CD1c-positive myeloid dendritic cell (primary cell): ENCODE results near the gene TMPRSS15.
"Not testable (repeated sequence)": the region's sequence is repeated elsewhere in the genome, so short reads cannot be mapped to it uniquely, and the experiment has no call there.

Experiments
- DNase-seq: peaks from one replicate; pipeline ENCODE4 v3.0.0-alpha.2; 2016; ENCODE audit errors: extremely low spot score

Gene TMPRSS15

DNA sequence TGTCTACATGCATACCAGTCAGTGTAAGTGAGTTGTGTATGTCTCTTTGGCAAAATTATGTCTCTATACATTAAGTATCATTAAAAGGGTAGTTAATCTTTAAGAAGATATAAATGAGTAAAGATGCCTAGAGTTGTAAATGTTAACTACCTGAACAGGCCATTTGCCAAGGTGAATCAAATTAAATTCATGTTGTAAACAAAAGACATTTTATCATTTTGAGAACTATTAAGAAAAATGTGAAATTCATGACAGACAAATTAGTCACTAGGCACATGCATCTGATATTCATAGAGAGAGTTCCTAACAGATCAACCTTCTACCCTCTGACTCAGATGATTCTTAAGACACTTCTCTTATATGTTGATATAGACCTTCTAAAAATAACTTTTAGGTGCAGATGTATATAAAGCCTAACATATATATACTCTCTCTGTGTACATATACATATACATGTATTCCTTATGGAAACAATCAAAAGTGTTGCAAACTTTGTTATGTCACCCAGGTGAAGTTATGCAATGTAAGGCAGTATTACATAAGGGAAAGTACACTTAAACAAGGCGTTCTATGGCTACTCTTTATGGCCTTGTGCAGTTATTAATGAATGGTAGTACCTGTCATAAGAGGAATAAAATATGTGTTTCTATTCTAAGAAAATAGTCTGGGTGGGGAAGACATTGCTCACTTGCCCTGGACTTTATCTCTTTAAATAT, at the start of gene TMPRSS15:
Gene TMPRSS15 (minus strand): TSS at position 51 of the 716 bp plus-strand sequence. CDS start 163 bp downstream, outside the sequence.
- DNase-seq: no peak

DNA sequence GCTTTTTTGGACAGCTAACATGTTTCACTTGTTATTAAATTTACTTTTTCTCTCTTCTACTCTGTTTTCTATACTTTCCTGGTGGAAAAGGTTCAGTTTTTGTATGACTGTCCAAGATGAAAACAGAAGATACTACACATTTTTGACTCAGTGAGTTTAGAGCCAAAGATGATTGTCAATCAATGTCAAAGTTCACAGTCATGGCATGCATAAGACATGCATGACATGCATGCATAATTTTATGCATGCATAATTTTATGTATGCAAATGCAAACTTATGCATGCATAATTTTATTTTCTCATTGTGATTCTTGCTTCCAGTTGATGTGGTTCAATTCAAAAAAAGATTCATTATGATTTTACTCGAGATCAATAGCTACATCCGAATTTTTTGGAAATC, 48.1 kb upstream of the TMPRSS15 start:
- no peak for DNase-seq

DNA sequence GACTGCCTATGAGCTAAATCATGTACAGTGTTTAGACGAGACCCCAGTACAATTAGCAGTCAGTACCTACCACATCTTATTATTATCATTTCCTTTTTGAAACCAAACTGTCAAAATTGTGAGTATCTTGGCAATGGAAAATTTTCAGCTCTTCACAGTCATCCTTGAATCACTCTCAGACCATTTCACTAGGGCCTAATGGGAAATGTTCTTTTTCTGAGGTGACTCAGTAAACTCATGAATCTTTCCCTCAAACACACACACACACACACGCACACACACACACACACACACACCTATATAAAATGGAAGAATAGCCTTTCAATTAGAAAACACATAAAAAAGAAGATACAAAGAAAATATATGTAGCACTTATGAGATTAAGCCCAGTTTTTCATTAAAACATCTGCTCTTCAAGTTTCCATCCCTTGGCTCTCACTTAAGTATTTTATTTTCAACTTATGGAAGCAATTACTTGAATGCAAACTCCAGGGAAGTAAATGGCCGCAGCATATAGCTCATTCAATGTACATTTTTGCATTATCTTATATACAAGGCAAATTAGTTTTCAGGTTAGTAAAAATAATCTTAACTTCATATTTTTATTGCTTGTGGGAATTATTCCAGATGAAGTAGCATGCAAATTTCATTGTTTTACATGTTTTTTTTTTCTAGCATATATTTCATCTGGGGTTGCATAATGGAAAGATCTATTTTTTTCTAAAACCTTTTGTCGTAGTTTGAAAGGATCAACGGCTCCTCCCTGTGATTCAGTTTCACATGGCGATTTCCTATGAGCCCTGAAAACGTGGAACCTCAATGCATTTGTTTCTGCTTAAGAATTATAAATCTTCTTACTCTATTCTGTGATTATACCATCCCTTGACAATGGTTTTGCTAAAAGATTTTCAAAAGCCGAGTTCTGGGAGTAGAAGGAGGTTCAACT, 46.3 kb upstream of the TMPRSS15 start:
- no peak for DNase-seq

DNA sequence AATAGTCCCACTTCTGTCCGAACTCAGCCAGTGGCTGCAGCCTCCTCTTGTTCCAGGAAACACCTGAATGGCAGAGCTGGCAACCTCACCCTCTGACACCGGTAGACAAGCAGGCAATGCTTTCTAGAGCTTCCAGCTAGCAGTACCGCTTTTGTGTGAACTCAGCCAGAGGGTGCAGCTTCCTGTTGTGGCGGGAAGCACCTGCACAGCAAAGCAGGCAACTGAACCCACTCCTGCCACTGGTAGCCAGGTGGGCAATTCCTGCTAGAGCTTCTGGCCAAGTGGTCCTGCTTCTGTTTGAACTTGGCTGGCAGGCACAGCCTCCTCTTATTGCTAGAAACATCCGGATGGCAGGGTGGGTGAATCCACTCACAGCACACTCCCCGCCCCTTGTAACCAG, 40.1 kb upstream of the TMPRSS15 start:
- DNase-seq: no peak

DNA sequence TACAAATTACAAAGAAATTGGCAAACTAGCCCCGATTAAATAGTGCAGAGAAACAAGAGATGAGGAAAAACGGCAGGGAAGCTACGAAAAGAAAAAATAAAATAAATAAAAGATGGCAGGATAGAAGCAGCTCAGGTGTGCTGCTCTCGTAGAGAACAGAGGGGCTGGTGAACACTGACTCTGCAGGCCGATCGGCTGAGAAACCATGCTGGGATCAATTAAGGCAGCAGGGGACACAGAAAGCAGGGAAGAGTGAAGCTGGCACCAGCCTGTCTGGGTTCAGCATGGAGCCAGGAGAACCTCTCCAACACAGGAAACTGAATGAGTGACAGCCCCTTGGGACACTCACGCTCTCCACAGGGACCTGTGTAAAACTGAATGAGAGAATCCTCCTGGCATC, 39.5 kb upstream of the TMPRSS15 start:
- DNase-seq: no peak

DNA sequence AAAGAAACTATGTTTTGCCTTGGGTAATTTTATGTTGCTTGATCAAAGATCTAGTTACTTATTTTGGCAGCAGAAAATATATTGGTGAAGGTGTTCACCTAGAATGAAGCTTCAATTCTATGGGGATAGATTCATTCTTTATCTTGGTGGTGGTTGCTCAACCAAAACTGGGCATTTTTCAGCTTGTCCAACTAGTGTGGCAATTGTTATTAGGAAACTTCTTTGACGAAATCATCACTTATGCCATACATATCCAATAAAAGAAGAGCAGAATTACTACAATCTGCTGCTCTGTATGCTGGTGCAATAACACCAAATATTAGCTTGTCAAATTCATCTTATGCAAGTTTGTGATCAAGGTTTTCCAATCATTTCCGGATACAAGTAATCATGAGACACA, 26.8 kb upstream of the TMPRSS15 start:
- DNase-seq: no peak

DNA sequence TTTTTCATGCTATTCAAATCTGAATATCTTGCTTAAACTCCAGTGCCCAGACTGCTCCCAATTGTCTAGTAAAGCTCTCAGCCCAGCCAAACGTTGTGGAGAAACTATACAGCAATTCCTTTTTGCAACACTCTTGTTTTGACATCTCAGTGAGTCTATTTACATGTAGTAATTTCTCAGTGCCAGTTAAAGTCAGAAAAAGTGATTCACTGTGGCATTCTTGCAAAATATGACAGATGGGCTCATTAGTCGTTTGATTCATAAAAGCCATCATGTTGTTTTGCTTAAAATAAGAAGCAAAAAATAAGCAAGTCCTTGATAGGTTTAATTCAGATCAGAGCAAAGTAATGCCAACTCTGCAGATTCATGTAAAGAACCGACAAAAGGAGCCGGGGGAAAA, 20.7 kb upstream of the TMPRSS15 start:
- no peak for DNase-seq

DNA sequence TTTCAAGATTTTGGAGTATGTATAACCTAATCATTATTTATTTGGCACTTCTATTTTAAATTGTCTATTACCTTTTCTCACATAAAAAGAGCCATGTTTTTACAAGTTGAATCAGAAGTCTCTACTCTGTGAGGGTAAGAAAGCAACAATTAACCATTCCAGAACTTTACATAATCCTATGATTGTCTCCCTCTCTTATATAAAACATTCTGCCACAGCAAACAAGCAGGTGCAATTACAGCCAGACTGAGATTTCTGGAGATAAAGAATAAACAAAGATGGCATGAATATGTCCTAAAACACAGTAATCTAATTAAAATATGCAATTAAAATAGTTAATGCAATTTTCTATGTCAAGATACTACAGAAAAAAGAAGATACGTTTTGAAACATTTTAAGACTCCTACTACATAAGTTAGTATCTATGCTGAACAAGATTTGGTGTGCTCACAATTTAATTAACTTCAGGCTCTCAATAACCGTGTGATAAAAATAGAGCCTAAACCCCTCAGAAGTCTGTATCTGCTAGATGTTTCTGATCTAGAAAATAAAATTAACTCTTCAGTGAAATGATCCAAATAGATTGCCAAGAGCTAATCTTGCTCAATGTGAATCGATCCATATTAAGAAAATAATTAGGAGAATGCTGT, 13.7 kb upstream of the TMPRSS15 start:
- no peak for DNase-seq

DNA sequence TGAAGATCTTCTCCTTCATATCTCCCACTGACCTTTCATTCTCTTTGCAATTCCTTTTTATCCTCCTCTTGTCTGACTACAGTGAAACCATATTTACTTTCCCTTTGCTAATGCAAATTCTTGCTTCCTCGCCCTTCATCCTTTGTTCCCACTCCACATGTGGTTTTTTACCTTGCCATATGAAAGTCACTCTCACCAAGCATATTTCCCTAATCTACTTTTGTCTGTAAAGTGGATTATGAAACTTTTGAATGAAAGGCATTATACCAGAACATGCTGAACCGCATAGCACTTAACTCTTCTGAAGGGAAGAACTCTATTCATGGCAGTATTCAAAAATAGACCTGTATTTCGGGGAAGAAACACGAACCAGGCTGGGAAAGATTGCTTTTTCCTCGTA, 8.0 kb upstream of the TMPRSS15 start:
- no peak for DNase-seq

DNA sequence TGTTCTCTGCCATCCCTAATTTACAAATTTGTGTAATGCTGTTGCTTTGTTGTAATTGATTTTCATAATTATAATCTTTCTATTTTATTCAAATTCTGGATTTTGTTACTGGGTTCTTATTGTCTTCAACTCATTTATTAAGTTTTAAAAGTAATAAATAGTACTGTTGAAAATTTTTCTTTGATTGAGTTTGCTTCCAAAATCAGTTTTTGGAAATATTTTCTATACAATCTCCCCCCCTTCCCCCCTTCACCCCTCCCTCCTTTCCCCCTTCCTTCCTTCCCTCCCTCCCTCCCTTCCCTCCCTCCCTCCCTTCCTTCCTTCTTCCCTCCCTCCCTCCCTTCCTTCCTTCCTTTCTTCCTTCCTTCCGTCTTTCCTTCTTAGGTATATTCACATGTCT, 6.0 kb upstream of the TMPRSS15 start:
- no peak for DNase-seq

DNA sequence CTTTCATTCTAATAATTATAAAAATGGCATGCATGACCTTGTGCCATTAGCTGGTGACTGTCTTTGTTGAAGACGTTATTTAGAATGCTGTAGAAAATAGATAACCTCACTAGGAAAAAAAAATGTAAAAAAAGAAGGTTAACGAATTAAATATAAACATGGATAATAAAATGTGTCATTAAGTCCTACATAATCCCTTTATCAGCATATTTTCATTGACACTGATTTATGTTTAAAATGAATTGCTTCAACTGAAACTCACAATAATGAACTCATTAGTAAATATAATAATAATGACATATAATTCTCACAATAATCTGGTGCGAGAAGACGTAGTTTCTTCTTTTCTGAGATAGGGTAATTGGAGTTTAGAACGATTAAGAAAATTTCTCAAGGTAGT, 4.7 kb downstream of the TMPRSS15 start:
- no peak for DNase-seq

DNA sequence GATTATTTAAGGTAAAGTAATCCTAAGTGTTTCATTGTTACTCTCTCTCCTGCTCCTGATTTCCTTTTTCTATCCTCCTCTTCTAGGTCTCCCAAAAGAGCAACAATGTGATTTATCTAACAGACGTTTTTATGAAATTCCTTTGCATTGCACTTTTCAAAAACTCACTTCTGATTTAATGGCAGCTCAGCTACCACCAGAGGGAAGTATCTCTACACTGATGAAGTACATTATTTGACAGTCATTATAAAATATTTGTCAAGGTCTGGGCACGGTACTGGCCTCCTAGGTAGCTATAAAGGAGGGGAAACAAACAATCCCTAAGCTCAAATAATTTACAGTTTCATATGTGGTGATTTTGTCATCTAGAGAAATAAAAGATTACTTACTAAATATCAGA, 15.6 kb downstream of the TMPRSS15 start:
- DNase-seq: no peak

DNA sequence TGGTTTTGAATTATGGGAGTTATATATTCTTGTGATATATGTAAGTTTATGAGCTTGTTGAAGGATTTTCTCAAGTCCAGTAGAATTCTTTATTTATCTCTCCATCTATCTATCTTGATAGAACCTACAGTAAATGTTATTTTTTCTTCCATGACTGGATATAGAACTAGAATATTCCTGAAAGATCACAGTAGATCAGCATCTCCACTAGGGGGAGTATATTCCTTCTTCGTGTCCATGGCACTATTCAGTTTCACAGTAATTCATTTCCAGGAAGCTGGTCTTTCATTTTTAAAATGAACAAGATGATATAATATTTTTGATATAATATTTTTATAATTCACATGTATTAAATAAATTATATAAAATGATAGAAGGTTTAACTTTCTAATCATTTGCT, 18.8 kb downstream of the TMPRSS15 start:
- peak; percentile 11 for DNase-seq

DNA sequence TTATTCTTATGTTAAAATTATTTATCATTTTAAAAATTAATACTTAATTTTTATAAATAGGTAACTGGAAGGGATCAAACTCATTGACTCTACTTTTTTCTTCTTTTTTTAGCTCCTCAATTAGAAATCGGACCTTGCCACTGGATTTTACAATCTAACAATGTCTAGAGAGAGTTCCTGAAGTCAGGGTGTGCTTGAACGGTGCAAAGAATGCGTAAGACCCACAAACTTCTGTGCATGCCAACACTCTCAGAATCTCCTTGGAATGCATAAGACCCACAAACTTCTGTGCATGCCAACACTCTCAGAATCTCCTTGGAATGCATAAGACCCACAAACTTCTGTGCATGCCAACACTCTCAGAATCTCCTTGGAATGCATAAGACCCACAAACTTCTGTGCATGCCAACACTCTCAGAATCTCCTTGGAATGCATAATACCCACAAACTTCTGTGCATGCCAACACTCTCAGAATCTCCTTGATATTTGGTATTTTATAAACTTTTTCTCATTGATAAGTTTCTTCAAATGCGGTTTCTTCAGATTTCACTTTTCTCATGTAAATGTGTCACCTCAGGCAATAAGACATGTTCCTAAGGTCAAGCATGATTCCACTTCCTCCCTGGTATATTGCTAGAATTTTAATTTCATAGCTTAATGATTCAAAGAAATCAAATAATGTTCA, 20.5 kb downstream of the TMPRSS15 start:
- DNase-seq: not testable (repeated sequence)

DNA sequence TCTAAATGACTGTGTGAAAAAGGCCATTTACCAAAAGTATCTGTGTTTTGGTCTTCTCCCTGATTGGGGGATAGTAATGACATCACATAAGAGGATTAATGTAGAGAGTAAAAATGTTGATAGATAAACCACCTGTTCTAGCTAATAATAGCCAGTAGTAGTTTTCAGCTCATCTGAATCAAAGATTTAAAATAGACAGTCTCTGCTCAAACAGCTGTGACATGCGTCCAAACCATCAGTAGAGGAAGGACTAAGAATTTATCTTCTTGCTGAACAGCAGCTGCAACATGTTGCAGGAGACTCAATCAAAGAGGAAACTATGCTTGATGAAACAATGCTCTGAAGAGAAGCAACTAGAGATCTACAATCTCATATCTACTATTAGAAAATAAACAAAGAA, 21.4 kb downstream of the TMPRSS15 start:
- no peak for DNase-seq

DNA sequence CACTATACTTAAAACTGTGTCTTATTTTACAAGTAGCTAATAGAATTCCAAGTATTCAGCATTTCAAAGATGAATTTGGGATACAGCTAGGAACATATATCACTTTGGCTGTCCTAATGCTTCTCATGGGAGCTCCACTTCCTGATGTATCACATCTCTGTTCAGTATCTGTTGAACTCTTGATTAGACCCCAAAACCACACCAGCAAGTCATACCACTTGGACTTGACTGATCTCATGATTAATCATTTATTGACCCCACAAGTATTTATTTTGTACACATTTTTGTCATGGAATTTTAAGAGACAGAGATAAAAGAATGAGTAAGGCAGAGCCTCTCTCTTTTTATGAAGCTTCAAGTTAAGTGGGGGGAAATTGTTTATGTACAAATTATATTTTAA, 30.0 kb downstream of the TMPRSS15 start:
- DNase-seq: no peak

DNA sequence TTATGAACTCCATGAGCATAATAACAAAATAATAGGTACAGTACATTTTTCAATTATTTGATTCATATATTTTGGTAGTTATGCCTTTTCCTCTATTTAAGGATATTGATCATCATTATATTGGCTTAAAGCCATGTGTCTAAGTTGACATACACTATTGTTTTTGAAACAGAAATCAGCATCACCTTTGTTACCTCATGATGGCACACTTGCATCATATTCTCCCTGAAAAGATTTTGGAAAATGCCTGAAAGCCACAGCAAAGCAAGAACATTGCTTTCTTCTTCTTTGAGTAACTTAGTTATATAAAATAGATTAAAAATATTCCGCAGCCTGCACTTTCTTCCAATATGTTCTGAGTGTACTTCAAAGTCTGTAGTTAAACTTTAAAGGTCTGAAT, 33.3 kb downstream of the TMPRSS15 start:
- DNase-seq: no peak

DNA sequence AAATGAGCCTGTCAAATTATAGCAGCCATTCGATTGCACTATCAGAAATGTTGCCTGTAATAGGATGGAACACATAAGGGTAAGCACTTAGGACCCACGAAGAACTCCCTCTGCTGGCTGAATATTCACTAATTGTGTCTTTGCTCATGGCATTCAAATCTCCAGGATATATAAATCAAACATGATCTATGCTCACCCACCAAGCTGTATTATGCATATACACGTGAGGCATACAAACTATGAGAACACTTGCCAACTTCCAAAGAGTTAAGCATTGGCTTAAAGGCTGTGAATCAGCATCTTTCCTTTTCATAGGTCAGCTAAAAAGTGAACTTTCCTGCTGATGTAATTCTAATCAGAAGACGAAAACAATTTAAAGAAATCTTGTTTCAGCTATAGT, 34.5 kb downstream of the TMPRSS15 start:
- no peak for DNase-seq

DNA sequence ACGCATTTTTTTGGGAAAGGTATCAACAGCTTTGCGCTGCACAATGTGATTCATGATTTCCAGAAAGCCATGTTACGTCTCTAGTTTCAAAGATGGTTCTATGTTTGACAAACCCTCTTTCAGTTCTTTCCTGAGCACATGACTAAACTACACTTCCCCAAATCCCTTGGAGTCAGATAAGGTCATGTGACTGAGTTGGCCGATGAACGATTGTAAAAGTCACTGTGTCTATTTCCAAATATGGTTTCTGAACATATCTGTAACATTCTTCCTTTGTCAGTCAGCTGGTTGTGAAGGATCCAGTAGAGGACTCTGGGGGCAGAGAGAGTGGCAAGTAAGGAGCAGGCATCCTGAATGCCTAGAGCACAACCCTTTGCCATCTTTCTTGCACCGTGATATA, 35.4 kb downstream of the TMPRSS15 start:
- DNase-seq: peak; percentile 2

DNA sequence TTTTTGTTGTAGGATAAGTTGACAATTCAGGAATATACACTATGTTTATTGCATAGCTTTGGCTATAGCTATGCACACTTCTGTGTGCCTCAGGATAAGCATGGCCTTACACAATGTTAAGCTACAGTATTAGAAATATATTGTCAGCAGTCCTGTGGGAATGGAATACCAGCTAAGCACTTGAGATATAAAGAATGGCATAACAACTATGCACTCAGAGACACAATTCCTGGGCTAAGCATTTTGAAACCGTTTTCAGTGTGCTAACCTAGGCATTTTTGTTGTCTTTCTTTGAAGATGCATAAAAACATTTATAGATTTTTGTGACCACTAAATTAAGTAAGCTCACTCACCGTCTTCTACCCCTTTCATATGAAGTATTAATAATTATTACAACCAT, 46.8 kb downstream of the TMPRSS15 start:
- no peak for DNase-seq

DNA sequence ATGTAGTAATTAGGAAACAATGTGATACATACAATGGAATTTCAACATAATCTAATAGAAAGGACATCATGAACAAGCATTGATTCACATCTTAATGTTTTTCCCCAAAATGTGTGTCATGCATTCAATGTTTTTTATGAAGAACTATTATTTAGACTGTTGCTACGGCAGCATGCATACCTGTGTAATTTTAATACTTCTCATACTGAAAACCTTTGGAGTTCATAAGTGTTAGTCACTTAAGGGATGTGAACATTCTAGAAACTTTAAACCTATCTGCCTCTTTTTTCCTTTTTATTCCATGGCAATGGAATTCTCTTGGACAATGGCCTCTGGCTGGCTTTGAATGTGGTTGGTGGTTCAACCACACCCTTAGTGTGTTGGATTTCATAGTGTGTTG, 48.6 kb downstream of the TMPRSS15 start:
- DNase-seq: no peak

DNA sequence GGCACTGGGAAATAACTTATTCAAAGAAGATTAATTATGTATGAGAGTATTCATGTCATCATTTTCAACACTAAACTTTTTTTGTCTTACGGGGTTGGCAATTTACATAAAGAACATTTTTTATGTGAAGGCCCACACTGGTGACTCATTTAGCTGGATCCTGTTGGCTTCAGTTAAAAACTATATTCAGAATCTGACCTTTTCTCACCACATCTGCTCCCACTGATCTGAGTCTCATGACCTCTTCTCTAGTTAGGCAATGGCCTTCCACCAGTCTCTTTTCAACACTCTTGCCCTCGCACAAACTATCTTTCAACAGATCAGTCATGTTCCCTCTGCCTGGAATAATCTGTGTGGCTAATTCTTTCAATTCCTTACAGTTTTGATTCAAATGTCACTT, 53.4 kb downstream of the TMPRSS15 start:
- DNase-seq: no peak
